Measurements from ENCODE around the gene GPR65. TPM values are rescaled to one million over a fixed set of nuclear protein-coding genes. Genes with fewer than 3 reads are reported as not detected.

GPR65 gene
- total RNA-seq, 1 donor from 2014 or later, result 7.7 TPM

DNA sequence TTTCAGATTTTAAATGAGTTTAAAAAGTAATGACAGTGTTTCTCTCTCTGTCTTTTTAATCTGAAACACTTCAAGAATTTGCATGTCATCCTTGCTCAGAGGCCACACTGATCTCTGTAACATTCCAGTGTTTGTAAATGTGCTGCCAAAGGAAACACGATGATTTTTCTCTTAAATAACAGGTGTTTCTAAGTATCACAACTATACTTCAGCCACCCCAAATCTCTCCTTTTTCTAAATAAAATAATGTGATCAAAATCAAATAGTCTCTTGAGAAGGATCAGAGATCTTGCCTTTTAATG lies 8.7 kb upstream of the GPR65 start:
- TF ChIP-seq, protein P1, sequence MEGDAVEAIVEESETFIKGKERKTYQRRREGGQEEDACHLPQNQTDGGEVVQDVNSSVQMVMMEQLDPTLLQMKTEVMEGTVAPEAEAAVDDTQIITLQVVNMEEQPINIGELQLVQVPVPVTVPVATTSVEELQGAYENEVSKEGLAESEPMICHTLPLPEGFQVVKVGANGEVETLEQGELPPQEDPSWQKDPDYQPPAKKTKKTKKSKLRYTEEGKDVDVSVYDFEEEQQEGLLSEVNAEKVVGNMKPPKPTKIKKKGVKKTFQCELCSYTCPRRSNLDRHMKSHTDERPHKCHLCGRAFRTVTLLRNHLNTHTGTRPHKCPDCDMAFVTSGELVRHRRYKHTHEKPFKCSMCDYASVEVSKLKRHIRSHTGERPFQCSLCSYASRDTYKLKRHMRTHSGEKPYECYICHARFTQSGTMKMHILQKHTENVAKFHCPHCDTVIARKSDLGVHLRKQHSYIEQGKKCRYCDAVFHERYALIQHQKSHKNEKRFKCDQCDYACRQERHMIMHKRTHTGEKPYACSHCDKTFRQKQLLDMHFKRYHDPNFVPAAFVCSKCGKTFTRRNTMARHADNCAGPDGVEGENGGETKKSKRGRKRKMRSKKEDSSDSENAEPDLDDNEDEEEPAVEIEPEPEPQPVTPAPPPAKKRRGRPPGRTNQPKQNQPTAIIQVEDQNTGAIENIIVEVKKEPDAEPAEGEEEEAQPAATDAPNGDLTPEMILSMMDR (IDR thresholded peaks at IDR 0.05), result no peak
- no peaks in the 10 kb centered on the region for H3K9me3 ChIP-seq
- H3K4me3 ChIP-seq, result no peak overlapping the region
- intact Hi-C loops (cut with DNase I), result no loop called here
- H3K36me3 ChIP-seq, result no peaks in the 10 kb centered on the region
- H3K4me1 ChIP-seq, result peaks cover 12% of the 10 kb centered on the region
- DNase-seq, result no peak
- no peaks in the 10 kb centered on the region for H3K27me3 ChIP-seq
- no peak for ATAC-seq
- H3K27ac ChIP-seq, result peak overlapping the region; percentile 31

DNA sequence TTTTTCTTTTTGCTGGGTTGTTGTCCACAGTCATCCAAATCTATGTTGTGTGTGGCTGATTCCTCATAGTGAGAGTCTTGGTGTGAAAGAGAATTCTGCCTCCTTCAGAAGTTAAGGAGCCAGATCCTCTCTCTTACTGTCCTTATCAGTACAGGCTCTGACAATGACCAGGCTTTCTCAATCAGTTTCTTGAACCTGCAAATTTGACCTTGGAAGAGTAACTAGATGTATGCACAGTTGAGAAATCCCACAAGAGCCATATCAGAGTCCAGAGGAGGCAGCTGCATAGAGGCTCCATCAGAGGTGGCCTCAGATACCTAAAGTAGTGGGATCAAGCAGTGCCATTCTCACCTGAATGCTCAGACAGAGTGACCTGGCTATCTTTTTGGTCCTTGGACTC lies 6.5 kb upstream of the GPR65 start:
- ATAC-seq (no peak), DNase-seq (no peak)
- Histone ChIP-seq H3K27me3 (no peaks in the 10 kb centered on the region), H3K9me3 (no peaks in the 10 kb centered on the region), H3K27ac (no peak overlapping the region), H3K36me3 (no peaks in the 10 kb centered on the region), H3K4me3 (no peak overlapping the region), H3K4me1 (peaks cover 5% of the 10 kb centered on the region)
- intact Hi-C loops (cut with DNase I), result no loop called here
- TF ChIP-seq, protein P1 (IDR thresholded peaks at IDR 0.05), result no peak

DNA sequence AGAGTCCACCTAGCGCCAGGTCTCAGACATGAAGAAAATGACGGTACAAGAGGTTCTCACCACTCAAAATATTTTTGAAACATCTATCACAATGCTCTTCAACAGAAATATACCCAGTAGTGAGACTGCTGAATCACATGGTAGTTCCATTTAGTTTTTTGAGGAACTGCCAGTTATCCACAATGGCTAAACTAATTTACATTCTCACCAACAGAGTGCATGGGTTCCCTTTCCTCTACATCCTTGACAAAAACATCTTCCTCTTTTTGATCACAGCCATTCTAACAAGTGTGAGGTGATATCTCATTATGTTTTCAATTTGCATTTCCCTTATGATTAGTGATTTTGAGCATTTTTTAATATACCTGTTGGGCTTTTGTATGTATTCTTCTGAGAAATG lies 5.7 kb upstream of the GPR65 start:
- ATAC-seq (peak; percentile 76), DNase-seq (no peak)
- H3K4me1 ChIP-seq, result no peaks in the 10 kb centered on the region
- H3K36me3 ChIP-seq, result no peaks in the 10 kb centered on the region
- intact Hi-C loops (cut with DNase I), result no loop called here
- no peak overlapping the region for H3K27ac ChIP-seq
- no peaks in the 10 kb centered on the region for H3K27me3 ChIP-seq
- TF ChIP-seq, protein P1 (IDR thresholded peaks at IDR 0.05), result no peak
- no peak overlapping the region for H3K4me3 ChIP-seq
- H3K9me3 ChIP-seq, result no peaks in the 10 kb centered on the region

DNA sequence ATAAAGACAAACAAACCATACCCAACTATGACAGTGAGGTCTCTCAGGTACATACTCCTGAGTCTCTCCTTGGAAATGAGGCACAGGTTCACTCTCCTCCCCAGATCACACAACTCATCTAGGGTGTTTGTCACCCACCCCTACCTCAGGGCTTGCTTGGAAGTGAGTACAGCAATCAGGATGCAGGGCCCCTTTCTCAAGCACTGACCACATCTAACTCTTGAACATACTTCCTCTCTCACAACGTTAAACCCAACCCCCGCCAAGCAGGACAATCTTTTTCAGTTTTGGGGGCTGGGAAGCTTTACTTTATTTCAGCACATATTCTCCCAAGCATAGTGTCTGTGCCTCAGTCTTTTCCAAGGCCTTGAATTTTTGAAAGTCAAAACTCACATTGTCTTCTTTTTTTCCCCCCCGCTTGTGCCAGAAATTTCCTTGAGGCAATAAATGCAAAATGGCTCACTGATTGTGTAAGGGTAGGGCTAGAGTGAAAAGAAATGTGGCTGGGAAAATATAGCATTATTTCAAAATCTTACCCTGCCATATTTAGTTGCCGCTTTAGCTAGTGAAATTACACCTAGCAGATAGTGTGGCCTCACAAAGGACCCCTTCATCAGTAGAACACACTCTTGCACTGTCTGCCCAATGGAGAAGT lies 2.4 kb upstream of the GPR65 start:
- DNase-seq, result no peak
- H3K27ac ChIP-seq, result peak overlapping the region; percentile 43

DNA sequence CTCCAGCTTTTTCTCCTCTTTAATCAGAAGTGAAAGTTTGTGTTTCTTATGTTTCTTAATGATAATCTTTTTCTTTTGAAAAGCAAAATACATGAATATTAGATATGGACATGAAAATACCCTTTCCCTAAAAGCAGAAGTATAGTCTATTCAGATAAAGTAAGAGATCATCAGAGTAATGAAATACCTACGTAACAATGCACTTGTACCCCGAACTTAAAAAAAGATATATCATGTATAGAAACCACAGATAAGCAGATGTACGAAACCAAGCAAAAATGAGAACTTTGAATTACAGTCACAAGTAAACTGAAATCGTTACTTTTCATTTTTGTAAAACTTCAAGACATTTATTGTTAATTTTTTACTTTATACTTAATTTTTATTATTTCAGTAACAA lies 1.5 kb upstream of the GPR65 start:
- H3K27ac ChIP-seq, result peak overlapping the region; percentile 43

More for the DNA sequence above, 2.4 kb upstream of the GPR65 start:
- no peak overlapping the region for H3K4me3 ChIP-seq
- H3K4me1 ChIP-seq, result no peaks in the 10 kb centered on the region
- intact Hi-C loops (cut with DNase I), result no loop called here
- peak; percentile 66 for ATAC-seq
- no peaks in the 10 kb centered on the region for H3K27me3 ChIP-seq
- TF ChIP-seq, protein P1 (IDR thresholded peaks at IDR 0.05), result no peak
- no peaks in the 10 kb centered on the region for H3K36me3 ChIP-seq
- no peaks in the 10 kb centered on the region for H3K9me3 ChIP-seq

More for the DNA sequence above, 1.5 kb upstream of the GPR65 start:
- H3K4me1 ChIP-seq, result no peaks in the 10 kb centered on the region
- H3K4me3 ChIP-seq, result no peak overlapping the region
- H3K27me3 ChIP-seq, result no peaks in the 10 kb centered on the region
- H3K36me3 ChIP-seq, result no peaks in the 10 kb centered on the region
- ATAC-seq (no peak), DNase-seq (no peak)
- H3K9me3 ChIP-seq, result no peaks in the 10 kb centered on the region
- TF ChIP-seq, protein P1 (IDR thresholded peaks at IDR 0.05), result no peak
- intact Hi-C loops (cut with DNase I), result no loop called here
